A549 treated with dexamethasone at 1 μM for 4 hours (cell line): Measurements from ENCODE around the gene NUCB2. TPM values are rescaled to one million over a fixed set of nuclear protein-coding genes. Genes with fewer than 3 reads are reported as not detected.

Experiments
- total RNA-seq: library from RNA; stranded (reverse); fragments of 200-300 nt; extraction: Qiagen RNA extraction; gene quantifications from 5 replicates; pipeline ENCODE4 v1.2.3, GENCODE V29; 2022

Gene NUCB2
- 30.9 to 37.1 TPM (median 35.1 TPM) in 5 replicates for total RNA-seq

GRCh38 chr11:17276236-17277023, at the start of gene NUCB2:
TSS of gene NUCB2 (plus strand) at chr11:17276739. CDS start at chr11:17295324, 18,585 bp downstream.

GRCh38 chr11:17351510-17352176, 75.1 kb downstream of the NUCB2 start, which contains the start of gene NCR3LG1:
TSS of gene NCR3LG1 (plus strand) at chr11:17351800. CDS start at chr11:17351970, 170 bp downstream.

Other genes starting within 250 kb of the NUCB2 start
- gene RPS13, start 199.1 kb upstream of the NUCB2 start, total RNA-seq = 1,266 to 2,080 TPM (median 1,314 TPM) in 5 replicates
- 10.2 to 23.3 TPM (median 19.2 TPM) in 5 replicates for gene PIK3C2A, start 68.8 kb upstream of the NUCB2 start, total RNA-seq
- 1.9 to 3.7 TPM (median 2.8 TPM) in 5 replicates for gene NCR3LG1, start 75.1 kb downstream of the NUCB2 start, total RNA-seq
- gene KCNJ11, start 111.9 kb downstream of the NUCB2 start, total RNA-seq = 6.1 to 8.7 TPM (median 8.1 TPM) in 5 replicates
- gene ABCC8, start 200.1 kb downstream of the NUCB2 start, total RNA-seq = 6.9 to 14.7 TPM (median 10.1 TPM) in 5 replicates